Mesenchymal stem cell (in vitro differentiated cells and primary cell): ENCODE results near the gene POTEI.
"Not testable (repeated sequence)": the region's sequence is repeated elsewhere in the genome, so short reads cannot be mapped to it uniquely, and the experiment has no call there.

Experiments used
- DNase-seq: peaks from one replicate; pipeline ENCODE4 v3.0.0-alpha.2; 2013
- H2AFZ ChIP-seq: one replicate; pipeline ENCODE4 v1.6.1; 2013; ENCODE audit warnings: low read depth, mild to moderate bottlenecking, control low read depth, inconsistent platforms, low read length, moderate library complexity
- H2AK5ac ChIP-seq: 2 replicates; pipeline ENCODE4 v1.6.1; 2013; ENCODE audit warnings: low read length, moderate library complexity, mild to moderate bottlenecking, inconsistent platforms; ENCODE audit not compliant: severe bottlenecking
- H2BK120ac ChIP-seq: one replicate; pipeline ENCODE4 v1.6.1; 2013; ENCODE audit warnings: low read depth, mild to moderate bottlenecking, inconsistent platforms, low read length, moderate library complexity
- H2BK12ac ChIP-seq, 2 experiments: one replicate each; pipeline ENCODE4 v1.6.1; 2013; ENCODE audit warnings: inconsistent platforms in 2 of 2, low read length in 2 of 2, mild to moderate bottlenecking in 2 of 2, moderate library complexity in 2 of 2, control low read depth in 1 of 2
- H2BK15ac ChIP-seq: one replicate; pipeline ENCODE4 v1.6.1; 2013; ENCODE audit warnings: mild to moderate bottlenecking, low read depth, inconsistent platforms; ENCODE audit not compliant: poor library complexity, severe bottlenecking
- H2BK5ac ChIP-seq: 2 replicates; pipeline ENCODE4 v1.6.1; 2013; ENCODE audit warnings: low read depth, mild to moderate bottlenecking, low read length, control low read depth, inconsistent platforms; ENCODE audit not compliant: poor library complexity, severe bottlenecking
- H3K14ac ChIP-seq, 2 experiments: one replicate each; pipeline ENCODE4 v1.6.1; 2013; ENCODE audit warnings: inconsistent platforms in 2 of 2, low read length in 2 of 2, control low read depth in 1 of 2, mild to moderate bottlenecking in 1 of 2, moderate library complexity in 1 of 2
- H3K18ac ChIP-seq, 2 experiments: one replicate each; pipeline ENCODE4 v1.6.1; 2013; ENCODE audit warnings: inconsistent platforms in 2 of 2, low read length in 2 of 2, control low read depth in 1 of 2, low read depth in 1 of 2, mild to moderate bottlenecking in 1 of 2
- H3K23ac ChIP-seq, 2 experiments: one replicate each; pipeline ENCODE4 v1.6.1; 2013; ENCODE audit warnings: inconsistent platforms in 2 of 2, low read length in 2 of 2, mild to moderate bottlenecking in 2 of 2, moderate library complexity in 2 of 2, control low read depth in 1 of 2
- H3K27ac ChIP-seq: 2 replicates; pipeline ENCODE4 v1.5.1; 2013; ENCODE audit warnings: mild to moderate bottlenecking, moderate library complexity, low read length, control low read depth, inconsistent platforms; ENCODE audit not compliant: poor library complexity, severe bottlenecking
- H3K27me3 ChIP-seq, 2 experiments: 2 replicates each; pipeline versions ENCODE4 v1.6.1 to v1.7.0; 2013; ENCODE audit warnings: low read length in 2 of 2, mild to moderate bottlenecking in 2 of 2, moderate library complexity in 2 of 2, control low read depth in 1 of 2, inconsistent platforms in 1 of 2; ENCODE audit not compliant: control insufficient read depth in 1 of 2, insufficient read depth in 1 of 2
- H3K36me3 ChIP-seq, 2 experiments: 2 replicates each; pipeline versions ENCODE4 v1.6.1 to v1.7.0; 2013; ENCODE audit warnings: low read length in 2 of 2, control low read depth in 1 of 2, inconsistent platforms in 1 of 2, low read depth in 1 of 2, mild to moderate bottlenecking in 1 of 2; ENCODE audit not compliant: insufficient read depth in 2 of 2, control insufficient read depth in 1 of 2
- H3K4ac ChIP-seq, 2 experiments: one replicate each; pipeline ENCODE4 v1.6.1; 2013; ENCODE audit warnings: inconsistent platforms in 2 of 2, low read length in 2 of 2, mild to moderate bottlenecking in 2 of 2, moderate library complexity in 2 of 2, control low read depth in 1 of 2, low read depth in 1 of 2
- H3K4me1 ChIP-seq: 2 replicates; pipeline ENCODE4 v1.6.1; 2013; ENCODE audit warnings: low read depth, low read length, control low read depth; ENCODE audit not compliant: control insufficient read depth, insufficient read depth
- H3K4me2 ChIP-seq: 2 replicates; pipeline ENCODE4 v1.6.1; 2013; ENCODE audit warnings: low read length, mild to moderate bottlenecking, inconsistent platforms; ENCODE audit not compliant: poor library complexity, severe bottlenecking
- H3K4me3 ChIP-seq, 2 experiments: 2 replicates each; pipeline versions ENCODE4 v1.5.1 to v1.7.0; 2013; ENCODE audit warnings: low read length in 2 of 2, mild to moderate bottlenecking in 2 of 2, control low read depth in 1 of 2, low read depth in 1 of 2; ENCODE audit not compliant: insufficient read depth in 1 of 2
- H3K79me1 ChIP-seq: replicated peaks from 2 replicates; pipeline ENCODE4 v1.6.1; 2013; ENCODE audit warnings: mild to moderate bottlenecking, control low read depth, low read length, inconsistent platforms; ENCODE audit not compliant: poor library complexity, severe bottlenecking
- H3K9ac ChIP-seq: 2 replicates; pipeline ENCODE4 v1.7.0; 2013; ENCODE audit warnings: mild to moderate bottlenecking, low read length, moderate library complexity
- H3K9me3 ChIP-seq: 2 replicates; pipeline ENCODE4 v1.7.0; 2013; ENCODE audit warnings: mild to moderate bottlenecking, low read length; ENCODE audit not compliant: control insufficient read depth
- H4K8ac ChIP-seq: one replicate; pipeline ENCODE4 v1.6.1; 2013; ENCODE audit warnings: inconsistent platforms, mild to moderate bottlenecking, low read length, moderate library complexity
- H4K91ac ChIP-seq: one replicate; pipeline ENCODE4 v1.6.1; 2013; ENCODE audit warnings: mild to moderate bottlenecking, low read length, inconsistent platforms
- WGBS: methylation state at CpG from one replicate; pipeline ENCODE4 v1.1.7; 2013; ENCODE audit warnings: mixed read lengths; 5-methylcytosine and 5-hydroxymethylcytosine counted together

Gene POTEI

GRCh38 chr2:130530212-130530611, 21.1 kb upstream of the POTEI start:
- not testable (repeated sequence) for H3K9ac ChIP-seq, H2BK5ac ChIP-seq, H4K91ac ChIP-seq, H2BK12ac ChIP-seq, H2BK15ac ChIP-seq, H3K27ac ChIP-seq, H3K79me1 ChIP-seq, H3K23ac ChIP-seq, H2AK5ac ChIP-seq, H3K4me2 ChIP-seq, H3K18ac ChIP-seq, H3K4me3 ChIP-seq, H2AFZ ChIP-seq, DNase-seq, H3K27me3 ChIP-seq, H3K36me3 ChIP-seq, H3K4me1 ChIP-seq, H4K8ac ChIP-seq, H3K14ac ChIP-seq, H2BK120ac ChIP-seq, H3K4ac ChIP-seq, H3K9me3 ChIP-seq
- WGBS = no CpG with 5 or more reads among the region's 4 CpGs

- H3K23ac ChIP-seq, H4K8ac ChIP-seq, H2BK120ac ChIP-seq, H3K18ac ChIP-seq, H3K27ac ChIP-seq, H3K4me2 ChIP-seq, H3K27me3 ChIP-seq, H2AK5ac ChIP-seq, H4K91ac ChIP-seq, H3K9ac ChIP-seq, H3K9me3 ChIP-seq, H3K14ac ChIP-seq, H3K4me3 ChIP-seq, H2BK12ac ChIP-seq, H3K79me1 ChIP-seq, H3K4ac ChIP-seq, H3K36me3 ChIP-seq, H3K4me1 ChIP-seq, H2BK5ac ChIP-seq, H2BK15ac ChIP-seq, DNase-seq, H2AFZ ChIP-seq: not testable (repeated sequence)
- no CpG with 5 or more reads among the region's 6 CpGs for WGBS
Measured at GRCh38 chr2:130529545-130529944, 20.4 kb upstream of the POTEI start.

DNA sequence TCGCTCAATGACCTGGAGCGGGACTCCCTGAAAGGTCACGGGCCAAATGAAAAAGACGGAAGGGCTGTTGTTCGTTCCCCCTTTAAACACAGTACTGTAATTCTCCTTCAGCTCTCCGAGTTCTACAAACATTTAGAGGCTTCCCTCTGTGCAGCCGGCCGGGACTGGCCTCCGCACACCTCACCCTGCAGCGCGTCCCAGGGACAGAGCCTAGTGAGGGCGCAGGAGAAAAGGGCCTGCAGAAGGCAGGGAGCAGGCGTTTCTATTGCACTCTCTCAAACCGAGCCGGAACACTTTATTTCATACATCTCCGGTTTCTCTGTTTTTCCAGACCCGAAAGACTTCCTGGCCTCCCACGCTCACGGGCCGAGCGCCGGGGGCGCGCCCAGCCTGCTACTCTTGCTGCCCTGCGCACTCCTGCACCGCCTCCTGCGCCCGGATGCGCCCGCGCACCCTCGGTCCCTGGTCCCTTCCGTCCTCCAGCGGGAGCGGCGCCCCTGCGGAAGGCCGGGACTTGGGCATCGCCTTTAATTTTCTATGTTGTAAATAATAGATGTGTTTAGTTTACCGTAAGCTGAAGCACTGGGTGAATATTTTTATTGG, 18.3 kb upstream of the POTEI start:
- no CpG with 5 or more reads among the region's 40 CpGs for WGBS
- H3K4me3 ChIP-seq, H3K9ac ChIP-seq, H4K8ac ChIP-seq, H3K27me3 ChIP-seq, H3K18ac ChIP-seq, H3K9me3 ChIP-seq, DNase-seq, H2BK5ac ChIP-seq, H2AFZ ChIP-seq, H2BK12ac ChIP-seq, H3K4ac ChIP-seq, H3K14ac ChIP-seq, H3K27ac ChIP-seq, H3K4me1 ChIP-seq, H3K36me3 ChIP-seq, H2BK120ac ChIP-seq, H3K79me1 ChIP-seq, H3K4me2 ChIP-seq, H4K91ac ChIP-seq, H2BK15ac ChIP-seq, H3K23ac ChIP-seq, H2AK5ac ChIP-seq: not testable (repeated sequence)

GRCh38 chr2:130522390-130522789, 13.3 kb upstream of the POTEI start:
- H3K18ac ChIP-seq, H3K14ac ChIP-seq, H3K4me1 ChIP-seq: not testable (repeated sequence)

More at GRCh38 chr2:130522390-130522789, 13.3 kb upstream of the POTEI start:
- not testable (repeated sequence) for H4K8ac ChIP-seq, H3K4me3 ChIP-seq, H2BK120ac ChIP-seq, H3K9ac ChIP-seq, H2AFZ ChIP-seq, H3K27ac ChIP-seq, H4K91ac ChIP-seq, H2AK5ac ChIP-seq, H3K9me3 ChIP-seq, H3K4me2 ChIP-seq, H3K23ac ChIP-seq, H2BK15ac ChIP-seq, H3K27me3 ChIP-seq, H3K4ac ChIP-seq, H3K79me1 ChIP-seq, H3K36me3 ChIP-seq, DNase-seq, H2BK5ac ChIP-seq, H2BK12ac ChIP-seq
- WGBS = no CpG with 5 or more reads among the region's 23 CpGs
